NCI-H1048 (cell line): ENCODE results near the gene FN3K.
A peak's percentile ranks its signal among the peaks of the same experiment; 100 is the strongest.
"Not testable (repeated sequence)": the region's sequence is repeated elsewhere in the genome, so short reads cannot be mapped to it uniquely, and the experiment has no call there.

Experiments used
- DNase-seq: peaks from one replicate; lab custom pipeline; 2025; lab: John Stamatoyannopoulos, UW

FN3K gene

GRCh38 chr17:82737967-82738877 is 2.8 kb downstream of the FN3K start:
- DNase-seq = no peak

DNA sequence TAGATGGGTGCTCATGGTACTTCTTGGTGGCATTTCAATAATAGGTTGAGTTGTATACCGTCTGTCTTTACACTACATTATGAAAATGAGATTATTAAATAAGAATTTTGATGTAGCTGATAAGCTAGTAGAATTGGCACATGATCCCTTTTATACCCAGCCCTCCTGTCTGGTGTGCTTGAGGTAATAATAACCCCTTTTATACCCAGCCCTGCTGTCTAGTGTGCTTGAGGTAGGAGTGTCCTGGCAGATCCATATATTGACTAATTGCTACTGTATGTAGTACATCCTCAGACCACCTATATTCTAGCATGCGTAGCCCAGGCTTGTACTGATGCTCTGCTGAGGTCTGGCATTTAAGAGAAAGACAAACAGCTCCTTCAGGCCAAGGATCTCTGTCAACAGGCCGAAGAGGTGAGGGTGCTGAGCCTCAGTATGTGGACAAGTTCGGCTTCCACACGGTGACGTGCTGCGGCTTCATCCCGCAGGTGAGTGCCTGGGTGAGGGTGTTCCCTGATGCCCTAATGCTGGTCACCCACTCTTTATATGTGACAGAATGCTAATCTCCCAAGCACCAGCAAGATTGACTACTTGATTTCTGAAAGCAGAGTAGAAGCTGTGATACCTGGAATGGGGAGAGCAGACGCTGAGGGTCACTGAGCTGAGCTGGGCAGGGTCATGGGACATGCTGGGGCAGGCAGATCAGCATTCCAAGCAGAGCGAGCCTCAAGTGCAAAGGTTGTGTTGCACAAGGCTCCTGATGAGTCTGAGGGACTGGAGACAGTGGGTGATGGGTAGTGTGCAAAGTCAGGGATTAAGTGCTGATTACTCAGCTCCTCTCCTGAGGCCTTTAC is 5.7 kb downstream of the FN3K start:
- DNase-seq = no peak

DNA sequence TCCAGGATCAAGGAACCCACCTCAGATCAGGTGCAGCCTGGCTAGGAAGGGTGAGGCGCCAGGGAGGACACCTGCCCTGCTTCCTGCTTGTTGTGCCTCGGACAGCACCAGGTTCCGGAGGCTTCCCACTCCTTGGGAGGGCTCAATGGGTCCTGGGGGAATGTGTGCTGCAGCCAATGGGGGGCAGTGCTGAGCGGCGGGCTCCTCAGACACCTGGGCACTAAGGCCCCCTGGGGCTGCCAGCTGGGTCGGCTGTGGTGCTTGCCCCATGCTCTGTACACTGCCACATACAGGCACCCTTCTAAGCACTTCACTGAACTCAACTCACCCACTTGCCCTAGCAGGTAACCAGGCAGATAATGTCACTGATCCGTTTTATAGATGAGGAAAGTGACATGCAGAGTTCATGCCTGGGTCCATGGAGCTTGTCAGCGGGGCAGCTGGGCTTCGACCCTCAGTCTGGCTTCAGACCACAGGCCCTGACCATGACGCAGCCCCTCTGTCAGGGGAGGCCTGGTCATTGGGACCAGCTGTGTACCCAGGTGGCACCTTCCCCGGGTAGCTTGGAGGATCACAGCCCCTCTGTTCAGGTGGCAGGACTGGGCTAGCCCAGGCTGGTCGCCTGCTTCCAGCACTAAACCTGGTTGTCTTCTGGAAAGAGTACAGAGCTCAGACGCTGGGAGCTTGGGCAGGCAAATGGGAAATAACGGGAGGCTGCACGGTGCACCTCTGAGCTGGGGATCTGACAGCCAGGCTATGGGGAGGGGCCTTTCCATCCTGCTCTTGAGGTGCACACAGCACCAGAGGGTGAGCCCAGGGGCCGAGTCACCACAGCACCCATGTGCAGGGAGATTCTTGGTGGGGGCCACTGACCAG is 8.2 kb downstream of the FN3K start:
- no peak for DNase-seq

DNA sequence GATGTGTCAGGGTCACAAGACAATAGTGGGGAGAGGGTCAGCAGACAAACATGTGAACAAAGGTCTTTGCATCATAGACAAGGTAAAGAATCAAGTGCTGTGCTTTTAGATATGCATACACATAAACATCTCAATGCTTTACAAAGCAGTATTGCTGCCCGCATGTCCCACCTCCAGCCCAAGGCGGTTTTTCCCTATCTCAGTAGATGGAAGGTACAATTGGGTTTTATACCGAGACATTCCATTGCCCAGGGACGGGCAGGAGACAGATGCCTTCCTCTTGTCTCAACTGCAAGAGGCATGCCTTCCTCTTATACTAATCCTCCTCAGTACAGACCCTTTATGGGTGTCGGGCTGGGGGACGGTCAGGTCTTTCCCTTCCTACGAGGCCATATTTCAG is 9.3 kb downstream of the FN3K start:
- not testable (repeated sequence) for DNase-seq

GRCh38 chr17:82745524-82745923 is 10.1 kb downstream of the FN3K start:
- no peak for DNase-seq

GRCh38 chr17:82748756-82749155 is 13.3 kb downstream of the FN3K start:
- no peak for DNase-seq

GRCh38 chr17:82750241-82750908 is 15.0 kb downstream of the FN3K start:
- DNase-seq = no peak

DNA sequence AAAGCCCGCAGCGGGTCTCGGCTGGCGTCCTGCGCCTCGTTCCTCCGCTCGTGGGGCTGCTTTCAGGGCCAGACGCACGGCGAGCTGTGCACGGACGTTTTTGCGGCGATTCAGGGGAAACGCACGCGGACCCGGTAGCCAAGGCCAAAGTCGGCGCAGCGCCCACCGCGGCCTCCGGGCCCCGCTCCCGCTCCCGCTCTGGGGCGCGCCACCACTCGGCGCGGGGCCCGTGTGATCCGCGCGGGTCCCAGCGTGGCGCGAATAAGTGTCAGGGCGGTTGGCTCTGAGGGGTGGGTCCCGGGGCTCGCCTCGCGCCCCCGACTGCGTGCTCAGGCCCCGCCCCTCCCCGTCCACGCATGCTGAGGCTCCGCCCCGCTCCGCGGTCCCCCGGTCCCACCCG is 15.8 kb downstream of the FN3K start:
- no peak for DNase-seq

DNA sequence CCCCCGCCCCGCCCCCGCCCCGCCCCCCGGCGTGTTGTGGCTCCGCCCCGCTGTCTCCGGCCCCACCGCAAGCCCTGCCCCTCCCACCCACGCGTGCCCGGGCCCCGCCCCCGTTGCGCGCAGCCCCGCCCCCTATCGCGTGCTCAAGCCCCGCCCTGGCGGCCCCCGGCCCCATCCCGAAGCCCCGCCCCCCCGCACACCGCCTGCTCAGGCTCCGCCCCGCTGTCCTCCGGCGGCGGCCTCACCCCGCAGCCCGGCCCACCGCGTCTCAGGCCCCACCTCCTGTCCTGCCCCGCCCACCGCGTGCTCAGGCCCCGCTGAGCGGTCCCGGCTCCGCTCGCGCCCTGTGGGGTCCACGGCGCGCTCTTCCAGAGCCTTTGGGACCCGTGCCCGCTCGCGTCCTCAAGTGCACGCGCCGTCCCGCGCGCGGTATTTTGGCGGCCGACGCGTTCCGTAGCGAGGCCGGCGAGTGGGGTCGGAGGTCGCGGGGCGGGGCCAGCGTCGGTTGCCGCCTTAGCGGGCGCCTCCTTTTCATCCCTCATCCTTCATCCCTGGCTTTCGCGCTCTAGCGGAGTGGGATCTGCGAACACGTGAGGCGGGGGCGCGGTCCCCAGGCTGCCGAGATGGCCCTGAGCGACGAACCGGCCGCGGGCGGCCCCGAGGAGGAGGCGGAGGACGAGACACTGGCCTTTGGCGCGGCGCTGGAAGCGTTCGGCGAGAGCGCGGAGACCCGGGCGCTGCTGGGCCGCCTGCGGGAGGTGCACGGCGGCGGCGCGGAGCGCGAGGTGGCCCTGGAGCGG is 16.4 kb downstream of the FN3K start, which contains the start of gene TBCD:
TSS of gene TBCD (plus strand) at position 495 of the 800 bp plus-strand sequence. CDS start at position 624, 129 bp downstream.
- peak; percentile 91 for DNase-seq

DNA sequence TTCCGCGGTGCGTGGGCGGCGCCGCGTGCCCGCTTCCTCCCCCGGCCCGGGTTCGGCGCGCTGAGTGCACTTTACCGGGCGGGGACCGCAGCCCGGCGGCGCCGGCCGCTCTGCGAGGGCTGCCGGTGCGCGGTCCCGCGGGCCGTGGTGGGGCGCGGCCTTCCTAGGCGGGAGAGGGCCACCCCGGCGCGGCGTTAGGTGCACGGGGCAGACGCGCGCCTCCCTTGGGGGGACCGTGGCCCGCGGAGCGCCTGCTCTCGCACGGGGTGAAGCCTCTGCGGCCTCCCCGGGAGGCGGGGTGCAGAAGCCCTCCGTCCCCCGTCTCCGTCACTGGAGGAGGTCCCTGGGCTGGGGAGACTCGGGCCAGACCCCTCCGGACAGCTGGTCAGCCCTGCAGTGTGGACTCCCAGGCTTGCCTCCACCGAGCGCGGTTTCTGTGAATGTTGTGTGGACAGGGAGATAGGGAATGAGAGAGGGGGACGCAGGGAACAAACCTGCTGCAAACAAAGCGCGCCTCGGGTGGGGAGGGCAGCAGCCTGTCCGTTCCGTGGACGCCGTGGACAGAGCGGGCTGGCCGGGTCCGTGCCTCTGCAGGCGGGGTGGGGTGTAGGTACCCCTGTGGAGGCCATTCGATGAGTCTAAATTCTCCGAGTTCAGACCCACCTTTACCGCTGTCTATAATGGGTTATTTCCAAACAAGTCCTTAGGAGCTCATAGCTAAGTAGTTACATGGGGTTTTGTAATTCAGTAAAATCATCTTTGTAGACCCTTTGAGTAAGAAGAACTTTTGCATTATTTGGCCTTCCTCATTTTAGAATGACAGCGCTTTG is 17.2 kb downstream of the FN3K start:
- DNase-seq = no peak

DNA sequence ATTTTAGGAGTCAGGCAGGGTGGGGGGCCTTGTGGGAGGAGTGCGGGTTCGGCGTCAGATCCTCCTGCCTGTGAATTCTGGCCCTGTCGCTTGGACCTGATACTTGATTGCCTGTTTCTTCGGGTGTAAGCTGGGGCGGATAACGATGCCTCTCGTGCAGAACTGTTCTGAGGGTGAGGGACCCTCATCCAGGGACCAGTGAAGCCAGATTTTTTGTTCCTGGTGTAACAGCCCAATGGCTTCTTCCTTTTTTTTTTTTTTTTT is 17.7 kb downstream of the FN3K start:
- DNase-seq = no peak

DNA sequence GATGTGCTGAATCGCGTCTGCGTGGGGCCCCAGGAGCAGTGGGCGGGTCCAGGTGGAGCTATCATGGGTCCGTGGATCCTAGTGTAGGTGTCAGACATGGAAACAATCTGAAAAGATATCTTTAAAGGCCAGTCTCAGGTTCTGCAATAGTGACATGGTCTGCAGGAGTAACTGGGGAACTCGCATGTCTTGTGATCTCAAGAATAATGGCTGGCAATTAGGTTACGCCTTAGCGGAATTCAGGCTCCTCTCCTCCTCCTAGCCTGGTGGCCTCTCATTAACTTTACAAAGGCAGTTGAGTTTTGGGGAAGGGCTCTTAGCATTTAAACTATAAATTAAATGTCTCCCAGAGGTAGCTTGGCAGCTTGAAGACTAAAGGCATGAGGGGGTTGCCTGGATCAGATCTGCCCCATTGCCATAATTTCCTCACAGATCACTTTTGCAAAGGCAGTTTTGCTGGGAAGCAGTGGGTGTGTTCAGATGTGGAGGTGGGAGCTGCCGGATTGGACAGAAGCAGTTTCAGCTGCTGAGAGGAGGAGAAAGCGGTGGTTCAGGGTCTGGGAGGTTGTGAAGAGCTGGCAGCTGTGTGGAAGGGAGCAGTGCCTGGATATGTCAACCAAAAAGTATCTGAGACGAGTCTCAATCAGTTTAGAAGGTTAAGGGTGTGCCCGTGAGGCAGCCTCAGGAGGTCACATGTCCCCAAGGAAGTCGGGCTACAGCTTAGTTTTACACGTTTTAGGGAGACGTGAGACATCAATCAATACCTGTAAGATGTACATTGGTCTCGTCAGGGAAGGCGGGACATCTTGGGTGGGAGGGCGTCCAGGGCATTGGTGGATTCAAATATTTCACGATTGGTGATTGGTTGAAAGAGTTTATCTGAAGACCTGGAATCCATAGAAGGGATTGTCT is 19.1 kb downstream of the FN3K start:
- peak; percentile 63 for DNase-seq

DNA sequence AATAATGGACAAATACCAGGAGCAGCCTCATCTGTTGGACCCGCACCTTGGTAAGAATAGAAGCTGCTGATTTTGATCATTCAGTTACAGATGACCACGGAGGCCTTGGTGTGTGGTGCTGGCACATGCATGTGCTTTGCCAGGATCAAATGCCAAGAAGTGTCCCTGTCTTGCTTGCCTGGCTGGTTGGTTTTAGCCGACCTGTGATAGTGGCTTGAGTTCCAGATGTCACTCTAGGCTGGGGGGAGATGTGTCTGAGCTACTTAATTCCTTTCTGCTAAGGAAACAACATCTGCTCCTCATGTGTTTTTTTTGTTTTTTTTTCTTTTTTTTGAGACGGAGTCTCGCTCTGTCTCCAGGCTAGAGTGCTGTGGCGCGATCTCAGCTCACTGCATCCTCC is 20.8 kb downstream of the FN3K start:
- DNase-seq = no peak

- no peak for DNase-seq
These were observed 30.0 kb downstream of the FN3K start for GRCh38 chr17:82765371-82765770.

- DNase-seq = no peak
These were observed 31.8 kb downstream of the FN3K start for GRCh38 chr17:82767041-82767754.

DNA sequence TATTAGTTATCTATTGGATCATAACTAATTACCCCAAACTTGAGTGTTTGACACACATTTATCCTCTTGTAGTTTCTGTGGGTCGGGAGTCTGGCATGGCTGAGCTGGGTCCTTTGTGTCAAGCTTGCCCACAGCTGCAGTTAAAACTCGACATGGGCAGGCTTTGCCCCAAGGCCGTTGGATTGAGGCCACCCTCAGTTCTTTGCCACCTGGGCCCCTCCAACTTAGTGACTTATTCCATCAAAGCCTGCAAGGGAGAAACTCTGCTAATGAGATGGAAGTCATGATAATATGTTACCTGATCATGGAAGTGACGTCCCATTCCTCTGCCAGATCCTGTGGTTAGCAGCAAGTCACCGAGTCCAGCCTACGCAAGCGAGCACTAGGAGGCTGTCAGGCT is 33.6 kb downstream of the FN3K start:
- no peak for DNase-seq

DNA sequence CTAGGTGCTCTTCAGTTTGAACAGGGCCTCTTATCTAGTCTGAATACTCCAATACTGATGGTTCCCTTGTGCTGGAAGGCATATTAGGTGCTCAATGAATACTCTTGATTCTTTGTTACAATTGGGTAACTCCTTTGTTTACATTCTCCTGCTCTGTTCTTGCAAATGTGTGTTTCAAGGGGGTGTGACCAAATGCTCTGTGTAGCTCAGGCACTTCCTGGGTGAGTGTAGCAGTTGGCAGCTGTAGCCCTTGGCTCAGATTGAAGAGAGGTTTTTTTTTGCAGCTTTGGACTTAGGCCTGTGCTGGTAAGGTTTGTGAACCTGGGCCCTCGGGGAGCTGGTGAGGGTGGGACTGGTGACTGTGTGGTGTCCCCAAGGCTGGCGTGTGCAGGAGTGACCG is 36.6 kb downstream of the FN3K start:
- no peak for DNase-seq

- not testable (repeated sequence) for DNase-seq
These were observed 39.0 kb downstream of the FN3K start for GRCh38 chr17:82774456-82774855.
